HepG2 (cell line): ENCODE results near the gene PTCRA. TPM values are rescaled to one million over a fixed set of nuclear protein-coding genes. Genes with fewer than 3 reads are reported as not detected.
A peak's percentile ranks its signal among the peaks of the same experiment; 100 is the strongest.

Source experiments
- ASH2L ChIP-seq: fragments of 300-600, 200-600 bp; sonication (generic); IDR thresholded peaks from 2 replicates; pipeline ENCODE4 v1.7.0; 2017; ENCODE audit warnings: low read depth, mild to moderate bottlenecking, moderate library complexity, mixed read lengths, low read length; ENCODE audit not compliant: insufficient read length
- ELF3 ChIP-seq: IDR thresholded peaks from 2 replicates; pipeline ENCODE4 v1.6.1; 2016; ENCODE audit warnings: missing genetic modification reagents, missing compliant biosample characterization
- ETV5 ChIP-seq: IDR thresholded peaks from 2 replicates; pipeline ENCODE4 v1.6.1; 2018; ENCODE audit warnings: missing biosample characterization, missing genetic modification reagents, inconsistent platforms, borderline replicate concordance
- FOXK1 ChIP-seq: sonication (generic); formaldehyde crosslinking; IDR thresholded peaks from 2 replicates; pipeline ENCODE4 v1.4.0; 2020; ENCODE audit warnings: low read depth, missing genetic modification reagents, borderline replicate concordance
- GATAD1 ChIP-seq: IDR thresholded peaks from 2 replicates; pipeline ENCODE4 v1.6.1; 2016; ENCODE audit warnings: missing genetic modification reagents, missing compliant biosample characterization
- HNF4G ChIP-seq, 2 experiments: sonication (generic) in 1 of 2; formaldehyde crosslinking in 1 of 2; IDR thresholded peaks; 2 replicates each; pipeline versions ENCODE4 v1.4.0 to v1.6.1; 2011 to 2020; ENCODE audit warnings: borderline replicate concordance in 2 of 2, low read depth in 2 of 2, mild to moderate bottlenecking in 2 of 2, low read length in 1 of 2, missing genetic modification reagents in 1 of 2, moderate library complexity in 1 of 2
- HOXD1 ChIP-seq: sonication (generic); formaldehyde crosslinking; IDR thresholded peaks from 2 replicates; pipeline ENCODE4 v1.5.0; 2020; ENCODE audit warnings: missing genetic modification reagents
- IKZF1 ChIP-seq: fragments of 450-650 bp; IDR thresholded peaks from 2 replicates; pipeline ENCODE4 v1.7.1; 2016
- MAZ ChIP-seq, 2 experiments: sonication (generic) in 1 of 2; formaldehyde crosslinking in 1 of 2; IDR thresholded peaks; 2 replicates each; pipeline versions ENCODE4 v1.5.0 to v1.6.1; 2012 to 2020; ENCODE audit warnings: low read depth in 2 of 2, mild to moderate bottlenecking in 2 of 2, borderline replicate concordance in 1 of 2, improper control_type of control experiment in 1 of 2, low read length in 1 of 2, missing genetic modification reagents in 1 of 2, moderate library complexity in 1 of 2
- MEF2D ChIP-seq: sonication (generic); formaldehyde crosslinking; IDR thresholded peaks from 2 replicates; pipeline ENCODE4 v1.5.1; 2020; ENCODE audit warnings: mild to moderate bottlenecking, missing genetic modification reagents
- PPARG ChIP-seq: conservative IDR thresholded peaks from 2 replicates; pipeline ENCODE4 v1.6.1; 2016; ENCODE audit warnings: missing biosample characterization, missing genetic modification reagents
- RARA ChIP-seq: IDR thresholded peaks from 2 replicates; pipeline ENCODE4 v1.6.1; 2016; ENCODE audit warnings: missing genetic modification reagents, missing compliant biosample characterization
- SAP130 ChIP-seq: IDR thresholded peaks from 2 replicates; pipeline ENCODE4 v1.6.1; 2016; ENCODE audit warnings: low read depth
- SIN3A ChIP-seq: IDR thresholded peaks from 2 replicates; pipeline ENCODE4 v1.6.1; 2011; ENCODE audit warnings: low read depth, mild to moderate bottlenecking, control low read depth, low read length, borderline replicate concordance
- SOX13 ChIP-seq, 3 experiments: fragments of 450-650 bp in 1 of 3; sonication (generic) in 1 of 3; formaldehyde crosslinking in 1 of 3; IDR thresholded peaks in 2 of 3; conservative IDR thresholded peaks in 1 of 3; 2 replicates each; pipeline versions ENCODE4 v1.5.0 to v1.6.1; 2016 to 2020; ENCODE audit warnings: antibody characterized with exemption in 1 of 3, mild to moderate bottlenecking in 1 of 3, missing compliant biosample characterization in 1 of 3, missing genetic modification reagents in 1 of 3, moderate library complexity in 1 of 3
- ZBTB20 ChIP-seq: sonication (generic); formaldehyde crosslinking; IDR thresholded peaks from 2 replicates; pipeline ENCODE4 v1.8.1; 2023; ENCODE audit warnings: missing genetic modification reagents, low read depth, mild to moderate bottlenecking, borderline replicate concordance
- ZFP1 ChIP-seq: IDR thresholded peaks from 2 replicates; pipeline ENCODE4 v1.6.1; 2016
- ZNF382 ChIP-seq: sonication (generic); formaldehyde crosslinking; IDR thresholded peaks from 2 replicates; pipeline ENCODE4 v1.5.0; 2020; ENCODE audit warnings: missing genetic modification reagents, mild to moderate bottlenecking, borderline replicate concordance
- ZNF460 ChIP-seq: sonication (generic); formaldehyde crosslinking; IDR thresholded peaks from 2 replicates; pipeline ENCODE4 v1.5.1; 2020; ENCODE audit warnings: missing genetic modification reagents, mild to moderate bottlenecking, borderline replicate concordance
- ZNF530 ChIP-seq: sonication (generic); formaldehyde crosslinking; IDR thresholded peaks from 2 replicates; pipeline ENCODE4 v1.5.0; 2020; ENCODE audit warnings: low read depth, mild to moderate bottlenecking, missing genetic modification reagents
- ZNF605 ChIP-seq: sonication (generic); formaldehyde crosslinking; IDR thresholded peaks from 2 replicates; pipeline ENCODE4 v1.8.0; 2022; ENCODE audit warnings: mild to moderate bottlenecking, missing genetic modification reagents
- ZNF850 ChIP-seq: sonication (generic); formaldehyde crosslinking; conservative IDR thresholded peaks from 2 replicates; pipeline ENCODE4 v1.9.0; 2021; ENCODE audit warnings: mild to moderate bottlenecking, missing genetic modification reagents
- ZSCAN22 ChIP-seq: sonication (generic); formaldehyde crosslinking; IDR thresholded peaks from 2 replicates; pipeline ENCODE4 v1.4.0; 2020; ENCODE audit warnings: mild to moderate bottlenecking, missing genetic modification reagents
- polyA plus RNA-seq, 8 experiments: library from polyadenylated mRNA; depleted of rRNA in 3 of 8; stranded (reverse) in 7 of 8; unstranded in 1 of 8; fragments of >200 nt; fragmentation: Illumina TruSeq in 4 of 8; extraction: Trizol in 4 of 8; gene quantifications; 2 replicates each; pipeline versions ENCODE4 v1.2.1 to v1.2.3, GENCODE V29; 2011 to 2016; ENCODE audit warnings: low read depth in 4 of 8, missing spikeins in 1 of 8, mixed read lengths in 1 of 8; ENCODE audit not compliant: insufficient read depth in 1 of 8
- total RNA-seq, 5 experiments: library from RNA; depleted of rRNA; stranded (reverse); fragments of >200 nt; fragmentation: Illumina TruSeq; extraction: Trizol; gene quantifications; 2 replicates each; pipeline ENCODE4 v1.2.3, GENCODE V29; 2016; ENCODE audit warnings: low read depth in 1 of 5
- TF ChIP-seq, protein P1 (sequence below): sonication (generic); formaldehyde crosslinking; IDR thresholded peaks from 2 replicates; pipeline ENCODE4 v1.5.0; 2020; ENCODE audit warnings: mild to moderate bottlenecking, missing genetic modification reagents
- TF ChIP-seq, protein P2 (sequence below): sonication (generic); formaldehyde crosslinking; IDR thresholded peaks from 2 replicates; pipeline ENCODE4 v1.4.0; 2020; ENCODE audit warnings: missing genetic modification reagents
- TF ChIP-seq, protein P3 (sequence below): IDR thresholded peaks from 2 replicates; pipeline ENCODE4 v1.6.1; 2016; ENCODE audit warnings: low read depth, borderline replicate concordance

The PTCRA gene
- total and polyA plus RNA-seq, 2 of the 13 experiments (the other 11 are each of a cell fraction or from before 2014, with no cell fraction given), result not detected

DNA sequence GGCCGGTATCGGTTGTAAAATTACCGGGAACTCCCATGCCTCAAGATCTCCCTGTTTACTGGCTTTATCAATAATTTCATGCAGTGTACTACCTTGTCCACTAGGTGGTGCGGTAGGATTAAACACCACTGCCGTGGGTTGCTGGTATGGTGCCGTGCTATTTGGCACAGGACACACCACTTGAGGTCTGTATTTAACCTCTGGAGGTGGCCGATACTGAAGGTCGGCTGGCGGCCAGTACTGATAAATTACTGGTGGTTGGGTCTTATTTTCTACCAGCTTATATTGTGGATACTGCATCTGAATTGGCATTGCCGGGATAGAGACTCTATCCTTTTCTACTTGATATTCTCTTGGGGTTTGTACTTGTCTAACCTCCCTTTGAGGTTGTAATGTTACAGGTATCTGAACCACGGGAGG, 14.3 kb upstream of the PTCRA start (continued):
- TF ChIP-seq ZBTB20 (CRISPR knock-in tag), result peak; percentile 27; the same call in 1 of the 2 replicates
- no peak for TF ChIP-seq HOXD1
- TF ChIP-seq, protein P1, sequence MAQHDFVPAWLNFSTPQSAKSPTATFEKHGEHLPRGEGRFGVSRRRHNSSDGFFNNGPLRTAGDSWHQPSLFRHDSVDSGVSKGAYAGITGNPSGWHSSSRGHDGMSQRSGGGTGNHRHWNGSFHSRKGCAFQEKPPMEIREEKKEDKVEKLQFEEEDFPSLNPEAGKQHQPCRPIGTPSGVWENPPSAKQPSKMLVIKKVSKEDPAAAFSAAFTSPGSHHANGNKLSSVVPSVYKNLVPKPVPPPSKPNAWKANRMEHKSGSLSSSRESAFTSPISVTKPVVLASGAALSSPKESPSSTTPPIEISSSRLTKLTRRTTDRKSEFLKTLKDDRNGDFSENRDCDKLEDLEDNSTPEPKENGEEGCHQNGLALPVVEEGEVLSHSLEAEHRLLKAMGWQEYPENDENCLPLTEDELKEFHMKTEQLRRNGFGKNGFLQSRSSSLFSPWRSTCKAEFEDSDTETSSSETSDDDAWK (CRISPR knock-in tag), result no peak
- no peak for TF ChIP-seq ZNF605 (CRISPR knock-in tag)
- TF ChIP-seq, protein P2, sequence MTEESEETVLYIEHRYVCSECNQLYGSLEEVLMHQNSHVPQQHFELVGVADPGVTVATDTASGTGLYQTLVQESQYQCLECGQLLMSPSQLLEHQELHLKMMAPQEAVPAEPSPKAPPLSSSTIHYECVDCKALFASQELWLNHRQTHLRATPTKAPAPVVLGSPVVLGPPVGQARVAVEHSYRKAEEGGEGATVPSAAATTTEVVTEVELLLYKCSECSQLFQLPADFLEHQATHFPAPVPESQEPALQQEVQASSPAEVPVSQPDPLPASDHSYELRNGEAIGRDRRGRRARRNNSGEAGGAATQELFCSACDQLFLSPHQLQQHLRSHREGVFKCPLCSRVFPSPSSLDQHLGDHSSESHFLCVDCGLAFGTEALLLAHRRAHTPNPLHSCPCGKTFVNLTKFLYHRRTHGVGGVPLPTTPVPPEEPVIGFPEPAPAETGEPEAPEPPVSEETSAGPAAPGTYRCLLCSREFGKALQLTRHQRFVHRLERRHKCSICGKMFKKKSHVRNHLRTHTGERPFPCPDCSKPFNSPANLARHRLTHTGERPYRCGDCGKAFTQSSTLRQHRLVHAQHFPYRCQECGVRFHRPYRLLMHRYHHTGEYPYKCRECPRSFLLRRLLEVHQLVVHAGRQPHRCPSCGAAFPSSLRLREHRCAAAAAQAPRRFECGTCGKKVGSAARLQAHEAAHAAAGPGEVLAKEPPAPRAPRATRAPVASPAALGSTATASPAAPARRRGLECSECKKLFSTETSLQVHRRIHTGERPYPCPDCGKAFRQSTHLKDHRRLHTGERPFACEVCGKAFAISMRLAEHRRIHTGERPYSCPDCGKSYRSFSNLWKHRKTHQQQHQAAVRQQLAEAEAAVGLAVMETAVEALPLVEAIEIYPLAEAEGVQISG, result peak; percentile 52; the same call in 1 of the 2 replicates
- TF ChIP-seq ZNF460, result no peak
- no peak for TF ChIP-seq HNF4G (IDR thresholded peaks at IDR 0.05; ENCODE audit: borderline replicate concordance, low read depth, low read length)
- TF ChIP-seq HNF4G (CRISPR knock-in tag; IDR thresholded peaks at IDR 0.05; ENCODE audit: borderline replicate concordance, low read depth), result 0 out of 2 replicates have a peak, but pooled peaks have one; percentile 35
- peak; percentile 44 for TF ChIP-seq MEF2D (CRISPR knock-in tag)
- no peak for TF ChIP-seq ZNF850
- TF ChIP-seq SIN3A, result peak; percentile 54; the same call in 1 of the 2 replicates
- peak; percentile 85; the same call in 1 of the 2 replicates for TF ChIP-seq FOXK1 (CRISPR knock-in tag)
- 0 out of 2 replicates have a peak, but pooled peaks have one; percentile 18 for TF ChIP-seq PPARG
- TF ChIP-seq, protein P3, sequence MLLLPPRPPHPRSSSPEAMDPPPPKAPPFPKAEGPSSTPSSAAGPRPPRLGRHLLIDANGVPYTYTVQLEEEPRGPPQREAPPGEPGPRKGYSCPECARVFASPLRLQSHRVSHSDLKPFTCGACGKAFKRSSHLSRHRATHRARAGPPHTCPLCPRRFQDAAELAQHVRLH (CRISPR knock-in tag), result peak; percentile 63; the same call in 1 of the 2 replicates
- peak; percentile 65 for TF ChIP-seq GATAD1 (CRISPR knock-in tag)
- peak; percentile 38; the same call in 1 of the 2 replicates for TF ChIP-seq ELF3 (CRISPR knock-in tag)
- TF ChIP-seq SAP130, result peak; percentile 90
- peak; percentile 55 for TF ChIP-seq RARA (CRISPR knock-in tag)
- no peak for TF ChIP-seq ZFP1 (CRISPR knock-in tag)
- no peak for TF ChIP-seq MAZ (IDR thresholded peaks at IDR 0.05; ENCODE audit: borderline replicate concordance, low read depth, low read length)
- 0 out of 2 replicates have a peak, but pooled peaks have one; percentile 39 for TF ChIP-seq MAZ (CRISPR knock-in tag; IDR thresholded peaks at IDR 0.05; ENCODE audit: low read depth)
- peak; percentile 48 for TF ChIP-seq ASH2L
- TF ChIP-seq SOX13 (IDR thresholded peaks at IDR 0.05), result no peak
- peak in 1 of 2 experiments; percentile 32; a peak in 1 of 4 replicates for TF ChIP-seq SOX13 (CRISPR knock-in tag; conservative IDR thresholded peaks at IDR 0.05 in 1 of 2, IDR thresholded peaks at IDR 0.05 in 1 of 2)
- no peak for TF ChIP-seq ZNF382
- peak; percentile 49; the same call in 1 of the 2 replicates for TF ChIP-seq ETV5 (CRISPR knock-in tag)
- TF ChIP-seq ZNF530 (CRISPR knock-in tag), result no peak
- no peak for TF ChIP-seq IKZF1
- no peak for TF ChIP-seq ZSCAN22 (CRISPR knock-in tag)
